ENCODE measurements around the gene RPL36.

GRCh38 chr19:5676772-5677105 is 13.4 kb upstream of the RPL36 start:
- TF ChIP-seq, protein P1, sequence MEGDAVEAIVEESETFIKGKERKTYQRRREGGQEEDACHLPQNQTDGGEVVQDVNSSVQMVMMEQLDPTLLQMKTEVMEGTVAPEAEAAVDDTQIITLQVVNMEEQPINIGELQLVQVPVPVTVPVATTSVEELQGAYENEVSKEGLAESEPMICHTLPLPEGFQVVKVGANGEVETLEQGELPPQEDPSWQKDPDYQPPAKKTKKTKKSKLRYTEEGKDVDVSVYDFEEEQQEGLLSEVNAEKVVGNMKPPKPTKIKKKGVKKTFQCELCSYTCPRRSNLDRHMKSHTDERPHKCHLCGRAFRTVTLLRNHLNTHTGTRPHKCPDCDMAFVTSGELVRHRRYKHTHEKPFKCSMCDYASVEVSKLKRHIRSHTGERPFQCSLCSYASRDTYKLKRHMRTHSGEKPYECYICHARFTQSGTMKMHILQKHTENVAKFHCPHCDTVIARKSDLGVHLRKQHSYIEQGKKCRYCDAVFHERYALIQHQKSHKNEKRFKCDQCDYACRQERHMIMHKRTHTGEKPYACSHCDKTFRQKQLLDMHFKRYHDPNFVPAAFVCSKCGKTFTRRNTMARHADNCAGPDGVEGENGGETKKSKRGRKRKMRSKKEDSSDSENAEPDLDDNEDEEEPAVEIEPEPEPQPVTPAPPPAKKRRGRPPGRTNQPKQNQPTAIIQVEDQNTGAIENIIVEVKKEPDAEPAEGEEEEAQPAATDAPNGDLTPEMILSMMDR (IDR thresholded peaks at IDR 0.05): no peak
- TF ChIP-seq POLR2A (IDR thresholded peaks at IDR 0.05): no peak
- no peak for TF ChIP-seq EP300 (IDR thresholded peaks at IDR 0.05; ENCODE audit: low read depth)

Data from transverse colon (tissue), 3 donors.